SU-DHL-6 (cell line): Measurements from ENCODE around the gene SLC38A6.

Source experiments
- EZH2phosphoT487 ChIP-seq: fragments of 200-600 bp; sonication (generic), shearing (Covaris generic); conservative IDR thresholded peaks from 2 replicates; pipeline ENCODE4 v1.6.1; 2018; ENCODE audit warnings: mild to moderate bottlenecking, antibody characterized with exemption, low read length, moderate library complexity, mixed read lengths
- TF ChIP-seq, protein P1 (sequence below): fragments of 200-600 bp; sonication (generic); IDR thresholded peaks from one replicate; pipeline ENCODE4 v1.5.1; 2017; ENCODE audit warnings: antibody characterized with exemption, mild to moderate bottlenecking, low read length, moderate library complexity; ENCODE audit not compliant: insufficient read depth, poor library complexity, severe bottlenecking

DNA sequence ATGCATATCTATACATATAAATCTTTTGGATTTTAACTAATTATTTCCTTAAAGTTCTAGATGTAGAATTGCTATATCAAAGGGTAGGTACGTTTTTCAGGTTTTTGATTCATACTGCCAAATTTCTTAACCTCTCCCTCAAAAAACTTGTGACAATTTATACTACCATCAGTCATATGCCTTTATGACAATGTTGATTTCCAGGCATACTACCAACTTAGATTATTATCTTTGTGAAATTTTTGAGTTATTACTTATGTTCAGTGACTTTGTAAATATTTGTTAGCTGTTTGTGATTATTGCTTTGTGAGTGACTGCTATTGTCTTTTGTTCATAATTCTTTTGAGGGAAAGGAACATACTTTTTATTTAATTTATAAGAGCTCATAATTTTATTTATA, 107.0 kb downstream of the SLC38A6 start:
- TF ChIP-seq, protein P1, sequence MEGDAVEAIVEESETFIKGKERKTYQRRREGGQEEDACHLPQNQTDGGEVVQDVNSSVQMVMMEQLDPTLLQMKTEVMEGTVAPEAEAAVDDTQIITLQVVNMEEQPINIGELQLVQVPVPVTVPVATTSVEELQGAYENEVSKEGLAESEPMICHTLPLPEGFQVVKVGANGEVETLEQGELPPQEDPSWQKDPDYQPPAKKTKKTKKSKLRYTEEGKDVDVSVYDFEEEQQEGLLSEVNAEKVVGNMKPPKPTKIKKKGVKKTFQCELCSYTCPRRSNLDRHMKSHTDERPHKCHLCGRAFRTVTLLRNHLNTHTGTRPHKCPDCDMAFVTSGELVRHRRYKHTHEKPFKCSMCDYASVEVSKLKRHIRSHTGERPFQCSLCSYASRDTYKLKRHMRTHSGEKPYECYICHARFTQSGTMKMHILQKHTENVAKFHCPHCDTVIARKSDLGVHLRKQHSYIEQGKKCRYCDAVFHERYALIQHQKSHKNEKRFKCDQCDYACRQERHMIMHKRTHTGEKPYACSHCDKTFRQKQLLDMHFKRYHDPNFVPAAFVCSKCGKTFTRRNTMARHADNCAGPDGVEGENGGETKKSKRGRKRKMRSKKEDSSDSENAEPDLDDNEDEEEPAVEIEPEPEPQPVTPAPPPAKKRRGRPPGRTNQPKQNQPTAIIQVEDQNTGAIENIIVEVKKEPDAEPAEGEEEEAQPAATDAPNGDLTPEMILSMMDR, result no peak
- TF ChIP-seq EZH2phosphoT487, result no peak
